Cerebellar nuclear complex (tissue), 1 donor: ENCODE measurements around the gene MYCN.
A peak's percentile ranks its signal among the peaks of the same experiment; 100 is the strongest.

ENCODE experiments used
- DNase-seq, 2 experiments: peaks; one replicate each; lab custom pipeline; 2025; lab: John Stamatoyannopoulos, UW

The MYCN gene

GRCh38 chr2:15976354-15976753 is 36.0 kb downstream of the MYCN start:
- no peak for DNase-seq

GRCh38 chr2:15979051-15979758 is 38.9 kb downstream of the MYCN start:
- DNase-seq: no peak

- no peak for DNase-seq
Observed at GRCh38 chr2:15979759-15980604, 39.6 kb downstream of the MYCN start.

- DNase-seq: no peak
Observed at GRCh38 chr2:15980605-15981098, 40.3 kb downstream of the MYCN start.

GRCh38 chr2:15981646-15982045 is 41.3 kb downstream of the MYCN start:
- DNase-seq: no peak

GRCh38 chr2:15982285-15983044 is 42.1 kb downstream of the MYCN start:
- no peak for DNase-seq

- no peak for DNase-seq
Observed at GRCh38 chr2:15983496-15983895, 43.1 kb downstream of the MYCN start.

- peak; percentile 70 to 82 for DNase-seq
Observed at GRCh38 chr2:15984368-15985255, 44.3 kb downstream of the MYCN start.

GRCh38 chr2:15985531-15985930 is 45.2 kb downstream of the MYCN start:
- DNase-seq: no peak

GRCh38 chr2:15986068-15986560 is 45.8 kb downstream of the MYCN start:
- DNase-seq: no peak

- no peak for DNase-seq
Observed at GRCh38 chr2:15986644-15987043, 46.3 kb downstream of the MYCN start.

GRCh38 chr2:15988733-15989132 is 48.4 kb downstream of the MYCN start:
- no peak for DNase-seq

- DNase-seq: no peak
Observed at GRCh38 chr2:15989559-15989958, 49.2 kb downstream of the MYCN start.

GRCh38 chr2:15990151-15991101 is 50.1 kb downstream of the MYCN start:
- no peak for DNase-seq

GRCh38 chr2:15991231-15991630 is 50.9 kb downstream of the MYCN start:
- DNase-seq: no peak

- no peak for DNase-seq
Observed at GRCh38 chr2:15992457-15993231, 52.3 kb downstream of the MYCN start.

GRCh38 chr2:15993232-15993610 is 52.9 kb downstream of the MYCN start:
- DNase-seq: no peak

- no peak for DNase-seq
Observed at GRCh38 chr2:15993666-15994065, 53.3 kb downstream of the MYCN start.

- no peak for DNase-seq
Observed at GRCh38 chr2:15995603-15996002, 55.3 kb downstream of the MYCN start.
